ENCODE data around the gene PGAP6. TPM values are rescaled to one million over a fixed set of nuclear protein-coding genes. Genes with fewer than 3 reads are reported as not detected.
A peak's percentile ranks its signal among the peaks of the same experiment; 100 is the strongest.

The PGAP6 gene
- total and polyA plus RNA-seq, 5 experiments from 2014 or later: 19.5 to 80.4 (median 38.1) TPM

- Mint-ChIP-seq H3K9me3 (no peaks in the 10 kb centered on the region), H3K4me1 (peaks cover 4 to 22% (median 12%) of the 10 kb centered on the region in 4 donors), H3K27ac (no peak overlapping the region), H3K36me3 (no peaks in the 10 kb centered on the region), H3K27me3 (no peaks in the 10 kb centered on the region), H3K4me3 (no peak overlapping the region)
- ATAC-seq (no peak), DNase-seq (no peak)
- POLR2A ChIA-PET: interaction anchor here (0.6 to 1.3 kb wide), 3 partner anchors 10 to 36 kb away, joined by 3 to 5 read pairs (median 3); no protein-coding TSS in a partner anchor
These were observed 21.0 kb downstream of the PGAP6 start for GRCh38 chr16:360698-361336.

GRCh38 chr16:359871-360697, 21.7 kb downstream of the PGAP6 start:
- H3K27ac Mint-ChIP-seq: peak overlapping the region in 1 of 10 donors; percentile 65
- H3K9me3 Mint-ChIP-seq: no peaks in the 10 kb centered on the region
- H3K4me3 Mint-ChIP-seq: no peak overlapping the region
- H3K4me1 Mint-ChIP-seq: peaks cover 7 to 29% (median 18%) of the 10 kb centered on the region in 4 donors
- no peaks in the 10 kb centered on the region for H3K36me3 Mint-ChIP-seq
- H3K27me3 Mint-ChIP-seq: no peaks in the 10 kb centered on the region
- no peak for DNase-seq
- ATAC-seq: no peak
- POLR2A ChIA-PET: interaction anchor here (0.6 kb wide), 1 partner anchor 23 kb away, joined by 3 read pairs; no protein-coding TSS in a partner anchor

- ATAC-seq (no peak), DNase-seq (no peak)
- H3K4me1 Mint-ChIP-seq: peaks cover 12 to 34% (median 25%) of the 10 kb centered on the region in 4 donors
- H3K4me3 Mint-ChIP-seq: no peak overlapping the region
- no peaks in the 10 kb centered on the region for H3K36me3 Mint-ChIP-seq
- no peak overlapping the region for H3K27ac Mint-ChIP-seq
- no peaks in the 10 kb centered on the region for H3K9me3 Mint-ChIP-seq
- POLR2A ChIA-PET: no interaction called here
- H3K27me3 Mint-ChIP-seq: no peaks in the 10 kb centered on the region
These were observed 22.6 kb downstream of the PGAP6 start for GRCh38 chr16:359067-359763.

- H3K4me1 Mint-ChIP-seq: peaks cover 11 to 39% (median 27%) of the 10 kb centered on the region in 4 donors
- ATAC-seq: no peak
- no peaks in the 10 kb centered on the region for H3K9me3 Mint-ChIP-seq
- no peaks in the 10 kb centered on the region for H3K36me3 Mint-ChIP-seq
- H3K4me3 Mint-ChIP-seq: no peak overlapping the region
- no peaks in the 10 kb centered on the region for H3K27me3 Mint-ChIP-seq
- POLR2A ChIA-PET: interaction anchor here (2.4 to 4.8 kb wide), 3 partner anchors 10 to 44 kb away, joined by 8 to 24 read pairs (median 22); partner anchors contain the start of genes DECR2 and PGAP6
- no peak for DNase-seq
- H3K27ac Mint-ChIP-seq: peak overlapping the region in 6 of 10 donors; percentile 56 to 96 (median 66)
These were observed 25.0 kb downstream of the PGAP6 start for GRCh38 chr16:356741-357140.

GRCh38 chr16:354971-355461, 26.8 kb downstream of the PGAP6 start:
- Mint-ChIP-seq H3K27me3 (no peaks in the 10 kb centered on the region), H3K4me1 (peaks cover 13 to 54% (median 37%) of the 10 kb centered on the region in 4 donors), H3K9me3 (no peaks in the 10 kb centered on the region), H3K4me3 (peak overlapping the region; percentile 74 to 90 (median 84)), H3K27ac (peak overlapping the region; percentile 92 to 97 (median 95)), H3K36me3 (peaks cover 0 to 10% (median 0%) of the 10 kb centered on the region in 3 donors)
- peak in 9 of 10 donors; percentile 21 to 82 (median 54) for DNase-seq
- peak; percentile 46 to 47 for ATAC-seq
- POLR2A ChIA-PET: interaction anchor here (0.8 to 4.8 kb wide), 10 partner anchors 12 to 126 kb away, joined by 3 to 24 read pairs (median 6); partner anchors contain the start of genes DECR2, FAM234A, LUC7L and MRPL28

- peak in 1 of 10 donors; percentile 19 for DNase-seq
- POLR2A ChIA-PET: interaction anchor here (0.8 to 4.8 kb wide), 11 partner anchors 13 to 173 kb away, joined by 3 to 24 read pairs (median 6); partner anchors contain the start of genes DECR2, FAM234A, MRPL28 and PGAP6
- H3K4me1 Mint-ChIP-seq: peaks cover 14 to 60% (median 42%) of the 10 kb centered on the region in 4 donors
These were observed 27.4 kb downstream of the PGAP6 start for GRCh38 chr16:354291-354881.

GRCh38 chr16:353404-354290, 28.1 kb downstream of the PGAP6 start:
- Mint-ChIP-seq H3K36me3 (peaks cover 0 to 15% (median 0%) of the 10 kb centered on the region in 3 donors), H3K4me3 (peak overlapping the region; percentile 74 to 90 (median 82)), H3K9me3 (no peaks in the 10 kb centered on the region), H3K27ac (peak overlapping the region; percentile 80 to 96 (median 92)), H3K4me1 (peaks cover 17 to 66% (median 47%) of the 10 kb centered on the region in 4 donors), H3K27me3 (no peaks in the 10 kb centered on the region)
- DNase-seq (peak in 4 of 10 donors; percentile 12 to 67 (median 28)), ATAC-seq (no peak)
- POLR2A ChIA-PET: interaction anchor here (0.8 to 4.8 kb wide), 17 partner anchors 13 to 1067 kb away, joined by 3 to 24 read pairs (median 6); partner anchors contain the start of genes DECR2, FAM234A, LUC7L and MRPL28

More at GRCh38 chr16:354291-354881, 27.4 kb downstream of the PGAP6 start:
- peak overlapping the region; percentile 74 to 90 (median 82) for H3K4me3 Mint-ChIP-seq
- no peak for ATAC-seq
- no peaks in the 10 kb centered on the region for H3K27me3 Mint-ChIP-seq
- H3K27ac Mint-ChIP-seq: peak overlapping the region; percentile 83 to 96 (median 94)
- no peaks in the 10 kb centered on the region for H3K9me3 Mint-ChIP-seq
- peaks cover 0 to 15% (median 0%) of the 10 kb centered on the region in 3 donors for H3K36me3 Mint-ChIP-seq

- Mint-ChIP-seq H3K27ac (peak within 1 kb of the TSS in 9 of 10 donors; percentile 85 to 97 (median 96)), H3K4me3 (peak within 1 kb of the TSS; percentile 81 to 98 (median 92)), H3K36me3 (peaks cover 0 to 15% (median 0%) of the 10 kb centered on the region in 3 donors), H3K9me3 (no peaks in the 10 kb centered on the region), H3K4me1 (peaks cover 20 to 71% (median 55%) of the 10 kb centered on the region in 4 donors), H3K27me3 (no peaks in the 10 kb centered on the region)
- POLR2A ChIA-PET: interaction anchor here (0.6 to 4.8 kb wide), 16 partner anchors 10 to 1068 kb away, joined by 3 to 24 read pairs (median 4); partner anchors contain the start of genes DECR2, FAM234A, LUC7L and MRPL28
- DNase-seq: peak; percentile 94 to 100 (median 100)
- ATAC-seq: peak; percentile 69 to 78
These were observed 29.0 kb downstream of the PGAP6 start, which contains the start of gene AXIN1 for GRCh38 chr16:352547-353403. Gene AXIN1 (minus strand): TSS chr16:352723. CDS start chr16:347025, 5,698 bp downstream.

- peaks cover 27 to 73% (median 61%) of the 10 kb centered on the region in 4 donors for H3K4me1 Mint-ChIP-seq
- H3K4me3 Mint-ChIP-seq: peak overlapping the region; percentile 81 to 98 (median 92)
- peak overlapping the region in 9 of 10 donors; percentile 74 to 97 (median 95) for H3K27ac Mint-ChIP-seq
- H3K27me3 Mint-ChIP-seq: no peaks in the 10 kb centered on the region
- DNase-seq: peak in 4 of 10 donors; percentile 23 to 68 (median 38)
- POLR2A ChIA-PET: interaction anchor here (0.6 to 4.8 kb wide), 19 partner anchors 9 to 213 kb away, joined by 3 to 24 read pairs (median 4); partner anchors contain the start of genes DECR2, FAM234A, LUC7L and MRPL28
- peak; percentile 30 to 47 for ATAC-seq
- H3K9me3 Mint-ChIP-seq: no peaks in the 10 kb centered on the region
- peaks cover 0 to 23% (median 2%) of the 10 kb centered on the region in 3 donors for H3K36me3 Mint-ChIP-seq
These were observed 29.8 kb downstream of the PGAP6 start for GRCh38 chr16:351804-352520.
